Measurements from ENCODE around the gene HOXA2.

Gene HOXA2

GRCh38 chr7:27111751-27112277, 9.3 kb upstream of the HOXA2 start:
- no peak for DNase-seq (ENCODE audit: low read depth)

GRCh38 chr7:27111042-27111750, 8.7 kb upstream of the HOXA2 start:
- DNase-seq (ENCODE audit: low read depth), result no peak

- no peak for DNase-seq (ENCODE audit: low read depth)
These were observed 7.9 kb upstream of the HOXA2 start for GRCh38 chr7:27110186-27111031.

GRCh38 chr7:27109466-27110185, 7.1 kb upstream of the HOXA2 start:
- DNase-seq (ENCODE audit: low read depth), result no peak

- DNase-seq (ENCODE audit: low read depth), result no peak
These were observed 6.1 kb upstream of the HOXA2 start for GRCh38 chr7:27108390-27109127.

- no peak for DNase-seq (ENCODE audit: low read depth)
These were observed 5.2 kb upstream of the HOXA2 start for GRCh38 chr7:27107391-27108381.

GRCh38 chr7:27106901-27107240, 4.4 kb upstream of the HOXA2 start:
- no peak for DNase-seq (ENCODE audit: low read depth)

- no peak for DNase-seq (ENCODE audit: low read depth)
These were observed 3.9 kb upstream of the HOXA2 start for GRCh38 chr7:27106181-27106900.

- no peak for DNase-seq (ENCODE audit: low read depth)
These were observed 3.0 kb upstream of the HOXA2 start for GRCh38 chr7:27105301-27106031.

- no peak for DNase-seq (ENCODE audit: low read depth)
These were observed 2.0 kb upstream of the HOXA2 start for GRCh38 chr7:27104341-27105058.

GRCh38 chr7:27103489-27104226, 1.2 kb upstream of the HOXA2 start:
- DNase-seq (ENCODE audit: low read depth), result no peak

GRCh38 chr7:27101957-27102580, 414 bp downstream of the HOXA2 start:
- no peak for DNase-seq (ENCODE audit: low read depth)

GRCh38 chr7:27101171-27101956, 1.1 kb downstream of the HOXA2 start:
- DNase-seq (ENCODE audit: low read depth), result no peak

- DNase-seq (ENCODE audit: low read depth), result no peak
These were observed 1.8 kb downstream of the HOXA2 start for GRCh38 chr7:27100694-27101170.

GRCh38 chr7:27099453-27100370, 2.8 kb downstream of the HOXA2 start:
- no peak for DNase-seq (ENCODE audit: low read depth)
